IMR-90 (cell line): ENCODE measurements around the gene TCF25. TPM values are rescaled to one million over a fixed set of nuclear protein-coding genes. Genes with fewer than 3 reads are reported as not detected.

ENCODE experiments used
- ATAC-seq: fragments of 200-7000 bp; cut with Tn5 transposase; 2 replicates; pipeline ENCODE4 v1.9.1; 2020; ENCODE audit warnings: low read depth, mild to moderate bottlenecking, moderate library complexity
- BruUV-seq: library from RNA; stranded (reverse); fragments of 400-500 nt; replicated peaks from 2 replicates; lab custom pipeline; 2021; lab: Mats Ljungman, UMichigan
- CTCF ChIA-PET: fragments of 300-600 bp; formaldehyde crosslinking; extraction: SDS; loops from one replicate; lab custom pipeline; 2021; ENCODE audit warnings: antibody characterized with exemption; lab: Yijun Ruan, JAX
- POLR2A ChIA-PET: fragments of 300-600 bp; sonication (Branson Sonifier 250); formaldehyde crosslinking; loops from one replicate; lab custom pipeline; 2022; ENCODE audit warnings: antibody characterized with exemption; ENCODE audit not compliant: unreplicated experiment; lab: Charles Lee
- DNase-seq: peaks from one replicate; pipeline ENCODE4 v3.0.0; 2013
- H2AFZ ChIP-seq: replicated peaks from 2 replicates; pipeline ENCODE3; 2013; ENCODE audit warnings: low read length, mild to moderate bottlenecking; ENCODE audit not compliant: poor library complexity
- H2AK5ac ChIP-seq: 2 replicates; pipeline ENCODE4 v1.6.1; 2013; ENCODE audit warnings: low read depth, low read length, inconsistent platforms
- H2AK9ac ChIP-seq: replicated peaks from 2 replicates; pipeline ENCODE3; 2013; ENCODE audit warnings: mild to moderate bottlenecking, low read depth, low read length, moderate library complexity; ENCODE audit not compliant: poor library complexity
- H2BK120ac ChIP-seq: 2 replicates; pipeline ENCODE4 v1.6.1; 2013; ENCODE audit warnings: low read depth, low read length, inconsistent platforms
- H2BK15ac ChIP-seq: 3 replicates; pipeline ENCODE4 v1.6.1; 2013; ENCODE audit warnings: low read depth, low read length, inconsistent platforms
- H2BK20ac ChIP-seq: 2 replicates; pipeline ENCODE4 v1.6.1; 2013; ENCODE audit warnings: low read depth, mild to moderate bottlenecking, inconsistent platforms, low read length, moderate library complexity
- H2BK5ac ChIP-seq: 2 replicates; pipeline ENCODE4 v1.6.1; 2013; ENCODE audit warnings: mild to moderate bottlenecking, low read depth, low read length, inconsistent platforms; ENCODE audit not compliant: poor library complexity, severe bottlenecking
- H3K14ac ChIP-seq: replicated peaks from 2 replicates; pipeline ENCODE4 v1.6.1; 2013; ENCODE audit warnings: low read depth, low read length, inconsistent platforms
- H3K18ac ChIP-seq: 2 replicates; pipeline ENCODE4 v1.6.1; 2013; ENCODE audit warnings: low read depth, low read length, control low read depth
- H3K23ac ChIP-seq: 2 replicates; pipeline ENCODE4 v1.6.1; 2013; ENCODE audit warnings: low read depth, low read length, inconsistent platforms
- H3K27ac ChIP-seq: 2 replicates; pipeline ENCODE4 v1.5.1; 2013; ENCODE audit warnings: mild to moderate bottlenecking, control low read depth, low read length; ENCODE audit not compliant: insufficient read depth
- H3K27me3 ChIP-seq: 2 replicates; pipeline ENCODE4 v1.6.1; 2013; ENCODE audit warnings: low read length; ENCODE audit not compliant: control insufficient read depth, insufficient read depth
- H3K36me3 ChIP-seq: 2 replicates; pipeline ENCODE4 v1.6.1; 2013; ENCODE audit warnings: low read length, mixed read lengths; ENCODE audit not compliant: control insufficient read depth, insufficient read depth
- H3K4ac ChIP-seq: 2 replicates; pipeline ENCODE4 v1.6.1; 2013; ENCODE audit warnings: low read depth, low read length, inconsistent platforms
- H3K4me1 ChIP-seq: 2 replicates; pipeline ENCODE4 v1.6.1; 2013; ENCODE audit warnings: low read length, mixed read lengths; ENCODE audit not compliant: control insufficient read depth, insufficient read depth
- H3K4me2 ChIP-seq: 2 replicates; pipeline ENCODE4 v1.6.1; 2013; ENCODE audit warnings: low read depth, mild to moderate bottlenecking, control low read depth, low read length, moderate library complexity
- H3K4me3 ChIP-seq: 2 replicates; pipeline ENCODE4 v1.5.1; 2013; ENCODE audit warnings: low read depth, mild to moderate bottlenecking, control low read depth, low read length, moderate library complexity; ENCODE audit not compliant: insufficient read depth
- H3K56ac ChIP-seq: 2 replicates; pipeline ENCODE4 v1.6.1; 2013; ENCODE audit warnings: low read length, inconsistent platforms; ENCODE audit not compliant: insufficient read depth; ENCODE audit errors: extremely low read depth
- H3K79me1 ChIP-seq, 2 experiments: 2 replicates each; pipeline ENCODE4 v1.6.1; 2013; ENCODE audit warnings: low read length in 2 of 2, inconsistent platforms in 1 of 2, low read depth in 1 of 2
- H3K9ac ChIP-seq: 2 replicates; pipeline ENCODE4 v1.6.1; 2013; ENCODE audit warnings: low read depth, low read length, control low read depth
- H3K9me1 ChIP-seq: 2 replicates; pipeline ENCODE4 v1.6.1; 2013; ENCODE audit warnings: low read length, inconsistent platforms; ENCODE audit not compliant: insufficient read depth
- H3K9me3 ChIP-seq: 2 replicates; pipeline ENCODE4 v1.6.1; 2013; ENCODE audit warnings: low read length; ENCODE audit not compliant: control insufficient read depth, insufficient read depth
- H4K20me1 ChIP-seq: 2 replicates; pipeline ENCODE4 v1.6.1; 2013; ENCODE audit warnings: low read length, inconsistent platforms; ENCODE audit not compliant: insufficient read depth
- H4K5ac ChIP-seq: 2 replicates; pipeline ENCODE4 v1.6.1; 2013; ENCODE audit warnings: mild to moderate bottlenecking, low read depth, low read length, control low read depth
- H4K8ac ChIP-seq, 2 experiments: 2 replicates each; pipeline ENCODE4 v1.6.1; 2013; ENCODE audit warnings: low read depth in 2 of 2, low read length in 2 of 2, control low read depth in 1 of 2, inconsistent platforms in 1 of 2
- H4K91ac ChIP-seq: 2 replicates; pipeline ENCODE4 v1.6.1; 2013; ENCODE audit warnings: low read depth, low read length, inconsistent platforms; ENCODE audit not compliant: insufficient read depth
- BHLHE40 ChIP-seq: fragments of 150-350 bp; IDR thresholded peaks from 2 replicates; pipeline ENCODE4 v1.6.1; 2016; ENCODE audit warnings: mild to moderate bottlenecking, low read depth, low read length
- CEBPB ChIP-seq: IDR thresholded peaks from 2 replicates; pipeline ENCODE4 v1.6.1; 2012; ENCODE audit warnings: low read depth, low read length, improper control_type of control experiment
- CHD1 ChIP-seq: IDR thresholded peaks from 2 replicates; pipeline ENCODE4 v1.6.1; 2012; ENCODE audit warnings: low read depth, low read length, improper control_type of control experiment
- FOS ChIP-seq: fragments of 150-350 bp; IDR thresholded peaks from 2 replicates; pipeline ENCODE4 v1.6.1; 2016; ENCODE audit warnings: low read depth, low read length
- MAFK ChIP-seq: IDR thresholded peaks from 2 replicates; pipeline ENCODE4 v1.6.1; 2012; ENCODE audit warnings: low read depth, low read length, improper control_type of control experiment
- MAZ ChIP-seq: IDR thresholded peaks from 2 replicates; pipeline ENCODE4 v1.6.1; 2012; ENCODE audit warnings: low read depth, mild to moderate bottlenecking, low read length, improper control_type of control experiment, moderate library complexity, borderline replicate concordance
- MXI1 ChIP-seq: IDR thresholded peaks from 2 replicates; pipeline ENCODE4 v1.6.1; 2012; ENCODE audit warnings: low read depth, mild to moderate bottlenecking, low read length, moderate library complexity, borderline replicate concordance
- NFE2L2 ChIP-seq: fragments of 150-350 bp; IDR thresholded peaks from 2 replicates; pipeline ENCODE4 v1.6.1; 2016; ENCODE audit warnings: low read depth, mild to moderate bottlenecking, low read length
- POLR2A ChIP-seq: IDR thresholded peaks from 2 replicates; pipeline ENCODE4 v1.6.1; 2012; ENCODE audit warnings: mild to moderate bottlenecking, low read depth, low read length
- RAD21 ChIP-seq: IDR thresholded peaks from 2 replicates; pipeline ENCODE4 v1.6.1; 2012; ENCODE audit warnings: low read length, improper control_type of control experiment
- RCOR1 ChIP-seq: IDR thresholded peaks from 2 replicates; pipeline ENCODE4 v1.6.1; 2012; ENCODE audit warnings: mild to moderate bottlenecking, low read length, improper control_type of control experiment; ENCODE audit not compliant: insufficient replicate concordance
- RFX5 ChIP-seq: IDR thresholded peaks from 2 replicates; pipeline ENCODE4 v1.8.0; 2012; ENCODE audit warnings: low read depth, mild to moderate bottlenecking, low read length, moderate library complexity
- SMC3 ChIP-seq: fragments of 150-350 bp; IDR thresholded peaks from 2 replicates; pipeline ENCODE4 v1.6.1; 2016; ENCODE audit warnings: low read depth, mild to moderate bottlenecking, antibody characterized with exemption, low read length, moderate library complexity
- WGBS, 2 experiments: methylation state at CpG; one replicate each; pipeline versions ENCODE4 v1.1.5 to v1.1.7; 2013; ENCODE audit warnings: missing lambda C conversion rate in 2 of 2; ENCODE audit not compliant: insufficient read length in 1 of 2; ENCODE audit errors: extremely low coverage in 2 of 2; 5-methylcytosine and 5-hydroxymethylcytosine counted together
- dilution Hi-C: fragments of 300-500 bp; cut with HindIII; formaldehyde crosslinking; loops from one replicate; pipeline ENCODE4 v1.14.3; 2018; ENCODE audit warnings: low sequenced_read_pairs; ENCODE audit not compliant: unreplicated experiment
- in situ Hi-C: fragments of 300-500 bp; cut with MboI; formaldehyde crosslinking; loops from 3 replicates; pipeline ENCODE4 v1.14.3; 2019; ENCODE audit warnings: low sequenced_read_pairs, inconsistent platforms, mixed read lengths
- intact Hi-C: fragments of 100-400 bp; cut with micrococcal nuclease; formaldehyde crosslinking; loops from 2 replicates; pipeline ENCODE4 v1.10.0; 2022
- polyA plus RNA-seq, 3 experiments: library from polyadenylated mRNA; depleted of rRNA; stranded (reverse); fragments of >200 nt; gene quantifications; 2 replicates each; pipeline ENCODE4 v1.2.3, GENCODE V29; 2012; ENCODE audit warnings: low replicate concordance in 1 of 3
- total RNA-seq: library from RNA; depleted of rRNA; stranded (reverse); fragments of >200 nt; gene quantifications from 2 replicates; pipeline ENCODE4 v1.2.3, GENCODE V29; 2012
- TF ChIP-seq, protein P1 (sequence below): fragments of 150-350 bp; IDR thresholded peaks from 2 replicates; pipeline ENCODE4 v1.6.1; 2017; ENCODE audit warnings: mild to moderate bottlenecking, antibody characterized with exemption, low read length, low read depth
- TF ChIP-seq, protein P2 (sequence below): conservative IDR thresholded peaks from 2 replicates; pipeline ENCODE4 v1.5.1; 2012; ENCODE audit warnings: mild to moderate bottlenecking, low read depth, low read length, improper control_type of control experiment
- TF ChIP-seq, protein P3 (sequence below): fragments of 150-350 bp; IDR thresholded peaks from 2 replicates; pipeline ENCODE4 v1.6.1; 2016; ENCODE audit warnings: low read depth, mild to moderate bottlenecking, low read length, moderate library complexity, borderline replicate concordance

The TCF25 gene
- total and polyA plus RNA-seq, 2 of the 4 experiments (the other 2 are of a cell fraction), result 127 to 184 TPM

DNA sequence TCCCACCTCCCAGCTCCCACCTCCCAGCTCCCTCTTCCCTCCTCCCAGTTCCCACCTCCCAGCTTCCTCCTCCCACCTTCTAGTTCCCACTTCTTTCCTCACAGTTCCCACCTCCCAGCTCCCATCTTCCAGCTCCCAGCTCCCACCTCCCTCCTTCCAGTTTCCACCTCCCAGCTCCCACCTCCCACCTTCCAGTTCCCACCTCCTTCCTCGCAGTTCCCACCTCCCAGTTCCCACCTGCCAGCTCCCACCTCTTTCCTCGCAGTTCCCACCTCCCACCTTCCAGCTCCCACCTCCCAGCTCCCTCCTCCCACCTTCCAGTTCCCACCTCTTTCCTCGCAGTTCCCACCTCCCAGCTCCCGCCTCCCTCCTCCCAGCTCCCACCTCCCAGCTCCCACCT, 34.8 kb downstream of the TCF25 start:
- Histone ChIP-seq H3K23ac (no peak overlapping the region), H3K36me3 (peaks cover 78% of the 10 kb centered on the region), H3K27ac (no peak overlapping the region), H3K9me1 (no peaks in the 10 kb centered on the region), H2AFZ (no peak overlapping the region), H3K9me3 (no peaks in the 10 kb centered on the region), H3K18ac (no peak overlapping the region), H2AK9ac (no peak overlapping the region), H3K9ac (no peak overlapping the region), H2BK20ac (no peak overlapping the region), H4K91ac (no peak overlapping the region), H3K4me2 (no peak overlapping the region), H3K27me3 (no peaks in the 10 kb centered on the region), H2BK15ac (no peak overlapping the region), H2BK5ac (no peak overlapping the region), H4K8ac (no peak overlapping the region), H4K5ac (no peak overlapping the region), H3K14ac (no peak overlapping the region), H3K4me1 (no peaks in the 10 kb centered on the region), H2BK120ac (no peak overlapping the region), H3K56ac (no peak overlapping the region), H3K4ac (no peak overlapping the region), H3K79me1 (peaks cover 0 to 17% of the 10 kb centered on the region in 2 experiments; a peak in 2 of 4 replicates), H4K20me1 (peaks cover 10% of the 10 kb centered on the region), H2AK5ac (no peak overlapping the region), H3K4me3 (no peak overlapping the region)
- ChIA-PET POLR2A (interaction anchor here (0.5 to 0.7 kb wide), 3 partner anchors 10 to 15 kb away, joined by 3 to 9 read pairs (median 5); partner anchors contain the start of gene MC1R), CTCF (no interaction called here)
- BruUV-seq, result no TSS peak
- DNase-seq (no peak), ATAC-seq (no peak)
- intact Hi-C loops, result no loop called here
- TF ChIP-seq CEBPB, result no peak
- no peak for TF ChIP-seq MAFK
- no peak for TF ChIP-seq POLR2A
- TF ChIP-seq, protein P1, sequence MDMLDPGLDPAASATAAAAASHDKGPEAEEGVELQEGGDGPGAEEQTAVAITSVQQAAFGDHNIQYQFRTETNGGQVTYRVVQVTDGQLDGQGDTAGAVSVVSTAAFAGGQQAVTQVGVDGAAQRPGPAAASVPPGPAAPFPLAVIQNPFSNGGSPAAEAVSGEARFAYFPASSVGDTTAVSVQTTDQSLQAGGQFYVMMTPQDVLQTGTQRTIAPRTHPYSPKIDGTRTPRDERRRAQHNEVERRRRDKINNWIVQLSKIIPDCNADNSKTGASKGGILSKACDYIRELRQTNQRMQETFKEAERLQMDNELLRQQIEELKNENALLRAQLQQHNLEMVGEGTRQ, result no peak
- TF ChIP-seq RFX5, result no peak
- no peak for TF ChIP-seq SMC3
- TF ChIP-seq RCOR1, result no peak
- TF ChIP-seq, protein P2, sequence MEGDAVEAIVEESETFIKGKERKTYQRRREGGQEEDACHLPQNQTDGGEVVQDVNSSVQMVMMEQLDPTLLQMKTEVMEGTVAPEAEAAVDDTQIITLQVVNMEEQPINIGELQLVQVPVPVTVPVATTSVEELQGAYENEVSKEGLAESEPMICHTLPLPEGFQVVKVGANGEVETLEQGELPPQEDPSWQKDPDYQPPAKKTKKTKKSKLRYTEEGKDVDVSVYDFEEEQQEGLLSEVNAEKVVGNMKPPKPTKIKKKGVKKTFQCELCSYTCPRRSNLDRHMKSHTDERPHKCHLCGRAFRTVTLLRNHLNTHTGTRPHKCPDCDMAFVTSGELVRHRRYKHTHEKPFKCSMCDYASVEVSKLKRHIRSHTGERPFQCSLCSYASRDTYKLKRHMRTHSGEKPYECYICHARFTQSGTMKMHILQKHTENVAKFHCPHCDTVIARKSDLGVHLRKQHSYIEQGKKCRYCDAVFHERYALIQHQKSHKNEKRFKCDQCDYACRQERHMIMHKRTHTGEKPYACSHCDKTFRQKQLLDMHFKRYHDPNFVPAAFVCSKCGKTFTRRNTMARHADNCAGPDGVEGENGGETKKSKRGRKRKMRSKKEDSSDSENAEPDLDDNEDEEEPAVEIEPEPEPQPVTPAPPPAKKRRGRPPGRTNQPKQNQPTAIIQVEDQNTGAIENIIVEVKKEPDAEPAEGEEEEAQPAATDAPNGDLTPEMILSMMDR, result no peak
- TF ChIP-seq MXI1, result no peak
- TF ChIP-seq, protein P3, sequence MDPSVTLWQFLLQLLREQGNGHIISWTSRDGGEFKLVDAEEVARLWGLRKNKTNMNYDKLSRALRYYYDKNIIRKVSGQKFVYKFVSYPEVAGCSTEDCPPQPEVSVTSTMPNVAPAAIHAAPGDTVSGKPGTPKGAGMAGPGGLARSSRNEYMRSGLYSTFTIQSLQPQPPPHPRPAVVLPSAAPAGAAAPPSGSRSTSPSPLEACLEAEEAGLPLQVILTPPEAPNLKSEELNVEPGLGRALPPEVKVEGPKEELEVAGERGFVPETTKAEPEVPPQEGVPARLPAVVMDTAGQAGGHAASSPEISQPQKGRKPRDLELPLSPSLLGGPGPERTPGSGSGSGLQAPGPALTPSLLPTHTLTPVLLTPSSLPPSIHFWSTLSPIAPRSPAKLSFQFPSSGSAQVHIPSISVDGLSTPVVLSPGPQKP, result no peak
- no peak for TF ChIP-seq CHD1
- no peak for TF ChIP-seq BHLHE40
- no peak for TF ChIP-seq RAD21
- TF ChIP-seq NFE2L2, result no peak
- no peak for TF ChIP-seq FOS
- no peak for TF ChIP-seq MAZ
- in situ Hi-C loops, result no loop called here
- dilution Hi-C loops, result no loop called here
- 100% methylated on average over 1 of the region's 4 CpGs; no CpG with 5 or more reads in 1 of the 2 experiments for WGBS, 2 experiments
